A673 (cell line): ENCODE results near the gene CTIF. TPM values are rescaled to one million over a fixed set of nuclear protein-coding genes. Genes with fewer than 3 reads are reported as not detected.

Experiments
- BruUV-seq: library from RNA; stranded (reverse); fragments of 400-500 nt; replicated peaks from 2 replicates; lab custom pipeline; 2021; lab: Mats Ljungman, UMichigan
- CTCF ChIA-PET: fragments of 300-600 bp; sonication (Branson Sonifier 250); formaldehyde crosslinking; loops from one replicate; lab custom pipeline; 2022; ENCODE audit warnings: antibody characterized with exemption; lab: Charles Lee
- POLR2A ChIA-PET: fragments of 300-600 bp; sonication (Branson Sonifier 250); formaldehyde crosslinking; loops from one replicate; lab custom pipeline; 2022; ENCODE audit warnings: antibody characterized with exemption; ENCODE audit not compliant: low non-redundant PET; lab: Charles Lee
- DNase-seq: peaks from one replicate; pipeline ENCODE4 v3.0.0-alpha.2; 2015; ENCODE audit warnings: low spot score
- H3K27ac ChIP-seq: fragments of 200-600 bp; sonication (generic); 2 replicates; pipeline ENCODE4 v1.5.1; 2016; ENCODE audit warnings: mixed run types, low read depth, mild to moderate bottlenecking, mixed read lengths, antibody characterized with exemption, low read length; ENCODE audit not compliant: poor library complexity, severe bottlenecking
- H3K27me3 ChIP-seq: fragments of 200-600 bp; sonication (generic); replicated peaks from 2 replicates; pipeline ENCODE4 v1.6.1; 2017; ENCODE audit warnings: mixed run types, low read depth, mild to moderate bottlenecking, mixed read lengths, antibody characterized with exemption, low read length; ENCODE audit not compliant: insufficient read depth, poor library complexity
- H3K36me3 ChIP-seq: fragments of 200-600 bp; sonication (generic); 2 replicates; pipeline ENCODE4 v1.6.1; 2016; ENCODE audit warnings: mixed run types, mild to moderate bottlenecking, mixed read lengths, antibody characterized with exemption, low read length; ENCODE audit not compliant: insufficient read depth, poor library complexity, severe bottlenecking
- H3K4me1 ChIP-seq: fragments of 200-600 bp; sonication (generic); 2 replicates; pipeline ENCODE4 v1.6.1; 2017; ENCODE audit warnings: mixed run types, mild to moderate bottlenecking, mixed read lengths, antibody characterized with exemption, low read length; ENCODE audit not compliant: insufficient read depth, poor library complexity, severe bottlenecking
- H3K4me3 ChIP-seq: fragments of 200-600 bp; sonication (generic); 2 replicates; pipeline ENCODE4 v1.5.1; 2016; ENCODE audit warnings: low read depth, mixed run types, mild to moderate bottlenecking, mixed read lengths, low read length; ENCODE audit not compliant: poor library complexity, severe bottlenecking
- H3K9me3 ChIP-seq: fragments of 200-600 bp; sonication (generic); 2 replicates; pipeline ENCODE4 v1.6.1; 2016; ENCODE audit warnings: mixed run types, low read depth, mild to moderate bottlenecking, mixed read lengths, antibody characterized with exemption, low read length; ENCODE audit not compliant: poor library complexity, severe bottlenecking
- EZH2 ChIP-seq: fragments of 200-600 bp; sonication (generic); IDR thresholded peaks from 2 replicates; pipeline ENCODE4 v1.6.1; 2017; ENCODE audit warnings: borderline replicate concordance, low read depth, mild to moderate bottlenecking, mixed read lengths, antibody characterized with exemption, low read length; ENCODE audit not compliant: poor library complexity, severe bottlenecking
- intact Hi-C: fragments of 100-400 bp; cut with micrococcal nuclease; formaldehyde crosslinking; loops from one replicate; pipeline ENCODE4 v1.10.0; 2022; ENCODE audit not compliant: unreplicated experiment
- total RNA-seq: library from RNA; stranded (reverse); gene quantifications from 2 replicates; pipeline ENCODE4 v1.2.3, GENCODE V29; 2021
- TF ChIP-seq, protein P1 (sequence below): fragments of 300-800, 200-600 bp; sonication (generic); conservative IDR thresholded peaks from 2 replicates; pipeline ENCODE4 v1.5.1; 2017; ENCODE audit warnings: low read depth, mild to moderate bottlenecking, antibody characterized with exemption, low read length, moderate library complexity, mixed read lengths

The CTIF gene
- total RNA-seq, 1 experiment from 2014 or later: 23.5 TPM

DNA sequence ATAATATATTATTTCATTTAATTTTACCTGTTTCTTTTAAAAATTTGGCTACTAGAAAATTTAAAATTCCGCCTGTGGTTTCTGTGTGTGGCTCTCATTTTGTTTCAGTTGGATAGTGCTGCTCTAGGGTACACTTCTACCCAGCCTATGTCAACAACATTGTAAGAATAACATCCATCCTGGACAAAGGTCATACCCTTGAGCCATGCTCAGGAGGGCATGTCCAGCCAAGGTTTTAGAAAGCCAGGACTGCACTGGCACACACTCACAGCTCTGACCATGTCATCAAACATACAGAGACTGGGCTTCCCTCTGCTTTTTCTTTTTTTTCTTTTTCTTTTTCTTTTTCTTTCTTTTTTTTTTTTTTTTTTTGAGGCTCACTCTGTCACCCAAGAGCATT is 96.1 kb downstream of the CTIF start:
- POLR2A ChIA-PET: no interaction called here
- intact Hi-C loops: no loop called here

DNA sequence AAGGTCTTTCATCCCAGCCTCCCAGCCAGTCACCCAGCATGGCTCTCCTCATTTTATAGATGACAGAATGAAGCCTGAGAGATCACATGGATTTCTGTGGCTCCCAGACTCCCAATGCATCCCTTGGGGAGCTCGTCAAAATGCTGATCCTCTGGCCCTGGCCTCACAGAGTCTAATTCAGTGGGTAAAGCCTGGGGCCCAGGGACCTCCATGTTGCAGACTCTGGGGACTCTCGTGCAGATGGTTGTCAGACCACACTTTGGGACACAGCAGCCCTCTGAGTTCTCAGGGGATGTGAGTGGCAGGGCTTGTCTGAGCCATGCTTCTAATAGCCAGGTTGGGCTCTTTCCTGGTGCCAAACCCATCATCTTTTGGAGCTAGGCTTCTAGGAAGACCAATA is 97.0 kb downstream of the CTIF start:
- POLR2A ChIA-PET: no interaction called here
- no TSS peak for BruUV-seq
- no peaks in the 10 kb centered on the region for H3K9me3 ChIP-seq
- H3K4me1 ChIP-seq: no peaks in the 10 kb centered on the region
- TF ChIP-seq EZH2: no peak
- TF ChIP-seq, protein P1, sequence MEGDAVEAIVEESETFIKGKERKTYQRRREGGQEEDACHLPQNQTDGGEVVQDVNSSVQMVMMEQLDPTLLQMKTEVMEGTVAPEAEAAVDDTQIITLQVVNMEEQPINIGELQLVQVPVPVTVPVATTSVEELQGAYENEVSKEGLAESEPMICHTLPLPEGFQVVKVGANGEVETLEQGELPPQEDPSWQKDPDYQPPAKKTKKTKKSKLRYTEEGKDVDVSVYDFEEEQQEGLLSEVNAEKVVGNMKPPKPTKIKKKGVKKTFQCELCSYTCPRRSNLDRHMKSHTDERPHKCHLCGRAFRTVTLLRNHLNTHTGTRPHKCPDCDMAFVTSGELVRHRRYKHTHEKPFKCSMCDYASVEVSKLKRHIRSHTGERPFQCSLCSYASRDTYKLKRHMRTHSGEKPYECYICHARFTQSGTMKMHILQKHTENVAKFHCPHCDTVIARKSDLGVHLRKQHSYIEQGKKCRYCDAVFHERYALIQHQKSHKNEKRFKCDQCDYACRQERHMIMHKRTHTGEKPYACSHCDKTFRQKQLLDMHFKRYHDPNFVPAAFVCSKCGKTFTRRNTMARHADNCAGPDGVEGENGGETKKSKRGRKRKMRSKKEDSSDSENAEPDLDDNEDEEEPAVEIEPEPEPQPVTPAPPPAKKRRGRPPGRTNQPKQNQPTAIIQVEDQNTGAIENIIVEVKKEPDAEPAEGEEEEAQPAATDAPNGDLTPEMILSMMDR: no peak
- CTCF ChIA-PET: no interaction called here
- no peak overlapping the region for H3K27ac ChIP-seq
- H3K27me3 ChIP-seq: no peaks in the 10 kb centered on the region
- intact Hi-C loops: no loop called here
- no peak overlapping the region for H3K4me3 ChIP-seq
- DNase-seq: no peak
- no peaks in the 10 kb centered on the region for H3K36me3 ChIP-seq

More for the DNA sequence above, 96.1 kb downstream of the CTIF start:
- Histone ChIP-seq H3K4me1 (no peaks in the 10 kb centered on the region), H3K27me3 (no peaks in the 10 kb centered on the region), H3K4me3 (no peak overlapping the region), H3K9me3 (no peaks in the 10 kb centered on the region), H3K27ac (no peak overlapping the region), H3K36me3 (no peaks in the 10 kb centered on the region)
- BruUV-seq: no TSS peak
- no peak for TF ChIP-seq EZH2
- TF ChIP-seq, protein P1: no peak
- CTCF ChIA-PET: no interaction called here
- no peak for DNase-seq

DNA sequence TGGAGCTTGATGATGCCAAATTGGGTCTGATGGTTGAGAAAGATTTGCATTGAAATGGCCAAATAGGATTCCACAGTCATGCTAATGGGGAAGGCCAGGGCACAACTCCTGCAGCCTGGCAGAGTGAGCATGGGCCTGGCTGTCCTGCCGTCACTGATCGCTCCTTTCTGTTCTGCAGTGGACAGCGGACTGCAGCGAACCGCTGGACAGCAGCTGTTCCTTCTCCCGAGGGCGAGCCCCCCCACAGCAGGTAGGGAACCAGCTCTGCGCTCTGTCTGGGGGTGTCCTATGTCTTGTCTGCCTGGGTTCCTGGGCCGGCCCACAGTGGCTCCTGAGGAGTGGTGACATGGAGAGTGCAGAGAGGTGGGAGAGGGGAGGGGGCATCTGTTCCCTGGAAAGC is 97.6 kb downstream of the CTIF start:
- Histone ChIP-seq H3K36me3 (no peaks in the 10 kb centered on the region), H3K4me1 (no peaks in the 10 kb centered on the region), H3K4me3 (no peak overlapping the region), H3K9me3 (no peaks in the 10 kb centered on the region), H3K27ac (no peak overlapping the region), H3K27me3 (no peaks in the 10 kb centered on the region)
- no TSS peak for BruUV-seq
- TF ChIP-seq EZH2: no peak
- TF ChIP-seq, protein P1: no peak
- POLR2A ChIA-PET: no interaction called here
- no peak for DNase-seq
- CTCF ChIA-PET: no interaction called here
- intact Hi-C loops: no loop called here
